ENCODE results near the gene MUS81. TPM values are rescaled to one million over a fixed set of nuclear protein-coding genes. Genes with fewer than 3 reads are reported as not detected.

MUS81 gene
- total and polyA plus RNA-seq, 2 donors (not counting 3 experiments of a cell fraction or from before 2014, with no cell fraction given): 57.9 to 76.9 TPM

- no TSS peak for BruUV-seq (replicated peaks)
- H2AFZ ChIP-seq (ENCODE audit: low read depth, low read length): peak within 1 kb of the TSS; percentile 52
- H3K27me3 ChIP-seq (ENCODE audit: control insufficient read depth in 2 of 2, insufficient read depth in 2 of 2, low read length in 2 of 2): no peaks in the 10 kb centered on the region
- peak within 1 kb of the TSS; percentile 90 for H3K4me2 ChIP-seq (ENCODE audit: insufficient read depth, low read length)
- peaks cover 73% of the 10 kb centered on the region for H3K79me2 ChIP-seq (ENCODE audit: control insufficient read depth, insufficient read depth, low read length)
- peak within 1 kb of the TSS; percentile 27 to 85 (median 85) for H3K4me3 ChIP-seq (replicated peaks in 1 of 3; ENCODE audit: insufficient read depth in 1 of 3, low read depth in 1 of 3, low read length in 3 of 3)
- intact Hi-C loops (cut with micrococcal nuclease): loop anchor here (1.0 to 2.0 kb wide), 3 partner anchors 78 to 205 kb away; partner anchors contain the start of genes AP5B1, BANF1 and EIF1AD
- dilution Hi-C loops (cut with MboI; ENCODE audit: extremely low pct_ligation_motif_present, low sequenced_read_pairs): no loop called here
- POLR2A ChIA-PET: interaction anchor here (0.6 to 5.4 kb wide), 7 partner anchors 9 to 205 kb away, joined by 3 to 67 read pairs (median 5); partner anchors contain the start of genes CCDC85B and FIBP
- peak within 1 kb of the TSS; percentile 83 for H3K9ac ChIP-seq (replicated peaks; ENCODE audit: extremely low read depth, insufficient read depth, low read length)
- CTCF ChIA-PET: interaction anchor here (0.9 to 4.8 kb wide), 6 partner anchors 13 to 78 kb away, joined by 3 to 73 read pairs (median 9); partner anchors contain the start of genes AP5B1, CCDC85B, EFEMP2 and FIBP
- H3K9me1 ChIP-seq (replicated peaks; ENCODE audit: control insufficient read depth, extremely low read depth, insufficient read depth, low read length): no peaks in the 10 kb centered on the region
- peaks cover 9% of the 10 kb centered on the region for H4K20me1 ChIP-seq (replicated peaks; ENCODE audit: control insufficient read depth, extremely low read depth, insufficient read depth, low read length)
- peaks cover 41% of the 10 kb centered on the region for H3K4me1 ChIP-seq (ENCODE audit: control insufficient read depth, extremely low read depth, insufficient read depth, low read length)
- DNase-seq (ENCODE audit: low read depth, low spot score) (peak; percentile 98), FAIRE-seq (peak; percentile 97)
- no peak for TF ChIP-seq EZH2 (IDR thresholded peaks at IDR 0.05; ENCODE audit: borderline replicate concordance, low read depth, low read length, severe bottlenecking)
- peak; percentile 100 for TF ChIP-seq POLR2AphosphoS5 (IDR thresholded peaks at IDR 0.05; ENCODE audit: insufficient read depth, low read depth, low read length)
- TF ChIP-seq POLR2A (IDR thresholded peaks at IDR 0.05; ENCODE audit: low read depth, low read length): peak; percentile 99
- no peak for TF ChIP-seq GATA2 (IDR thresholded peaks at IDR 0.05; ENCODE audit: insufficient read depth, insufficient read length, low read depth, low read length)
- peaks cover 35 to 38% of the 10 kb centered on the region in 2 experiments for H3K36me3 ChIP-seq (ENCODE audit: control insufficient read depth in 2 of 2, extremely low read depth in 1 of 2, insufficient read depth in 2 of 2, low read length in 2 of 2)
- no peaks in the 10 kb centered on the region for H3K9me3 ChIP-seq (replicated peaks; ENCODE audit: control insufficient read depth, insufficient read depth, low read length)
- H3K27ac ChIP-seq (ENCODE audit: insufficient read depth, low read depth, low read length): peak within 1 kb of the TSS; percentile 77
Observed at GRCh38 chr11:65857853-65858680, 2.2 kb upstream of the MUS81 start, which contains the start of gene CFL1. Gene CFL1 (minus strand): TSS chr11:65858180. CDS start chr11:65858099, 81 bp downstream.

GRCh38 chr11:65858681-65859087, 1.5 kb upstream of the MUS81 start:
- H3K9me3 ChIP-seq (replicated peaks; ENCODE audit: control insufficient read depth, insufficient read depth, low read length): no peaks in the 10 kb centered on the region
- ChIA-PET POLR2A (interaction anchor here (0.6 to 5.4 kb wide), 8 partner anchors 9 to 205 kb away, joined by 3 to 67 read pairs (median 4); partner anchors contain the start of genes CCDC85B and FIBP), CTCF (interaction anchor here (0.9 to 4.8 kb wide), 7 partner anchors 13 to 78 kb away, joined by 3 to 73 read pairs (median 12); partner anchors contain the start of genes AP5B1, CCDC85B, EFEMP2 and FIBP)
- peak overlapping the region; percentile 52 for H2AFZ ChIP-seq (ENCODE audit: low read depth, low read length)
- H3K4me3 ChIP-seq (replicated peaks in 1 of 3; ENCODE audit: insufficient read depth in 1 of 3, low read depth in 1 of 3, low read length in 3 of 3): peak overlapping the region; percentile 21 to 63 (median 43)
- H3K79me2 ChIP-seq (ENCODE audit: control insufficient read depth, insufficient read depth, low read length): peaks cover 73% of the 10 kb centered on the region
- peak overlapping the region; percentile 77 for H3K27ac ChIP-seq (ENCODE audit: insufficient read depth, low read depth, low read length)
- dilution Hi-C loops (cut with MboI; ENCODE audit: extremely low pct_ligation_motif_present, low sequenced_read_pairs) (no loop called here), intact Hi-C loops (cut with micrococcal nuclease) (loop anchor here (1.0 to 2.0 kb wide), 4 partner anchors 78 to 206 kb away; partner anchors contain the start of genes AP5B1, BANF1, EIF1AD and SART1)
- H3K9ac ChIP-seq (replicated peaks; ENCODE audit: extremely low read depth, insufficient read depth, low read length): peak overlapping the region; percentile 64
- peak overlapping the region; percentile 78 for H3K4me2 ChIP-seq (ENCODE audit: insufficient read depth, low read length)
- no peaks in the 10 kb centered on the region for H3K27me3 ChIP-seq (ENCODE audit: control insufficient read depth in 2 of 2, insufficient read depth in 2 of 2, low read length in 2 of 2)
- BruUV-seq (replicated peaks): TSS peak; percentile 29
- H4K20me1 ChIP-seq (replicated peaks; ENCODE audit: control insufficient read depth, extremely low read depth, insufficient read depth, low read length): peaks cover 9% of the 10 kb centered on the region
- FAIRE-seq (no peak), DNase-seq (ENCODE audit: low read depth, low spot score) (no peak)
- no peaks in the 10 kb centered on the region for H3K9me1 ChIP-seq (replicated peaks; ENCODE audit: control insufficient read depth, extremely low read depth, insufficient read depth, low read length)
- H3K36me3 ChIP-seq (ENCODE audit: control insufficient read depth in 2 of 2, extremely low read depth in 1 of 2, insufficient read depth in 2 of 2, low read length in 2 of 2): peaks cover 32 to 33% of the 10 kb centered on the region in 2 experiments
- TF ChIP-seq FOS (IDR thresholded peaks at IDR 0.05; ENCODE audit: borderline replicate concordance, insufficient read depth, low read length): no peak
- no peak for TF ChIP-seq MYC (IDR thresholded peaks at IDR 0.05; ENCODE audit: low read depth, low read length)
- no peak for TF ChIP-seq JUN (IDR thresholded peaks at IDR 0.05; ENCODE audit: borderline replicate concordance, insufficient read depth, insufficient read length, low read depth)
- no peak for TF ChIP-seq MAX (IDR thresholded peaks at IDR 0.05; ENCODE audit: insufficient read depth, insufficient read length)
- no peak for TF ChIP-seq GATA2 (IDR thresholded peaks at IDR 0.05; ENCODE audit: insufficient read depth, insufficient read length, low read depth, low read length)
- no peak for TF ChIP-seq POLR2A (IDR thresholded peaks at IDR 0.05; ENCODE audit: low read depth, low read length)
- no peak for TF ChIP-seq EZH2 (IDR thresholded peaks at IDR 0.05; ENCODE audit: borderline replicate concordance, low read depth, low read length, severe bottlenecking)
- TF ChIP-seq POLR2AphosphoS5 (IDR thresholded peaks at IDR 0.05; ENCODE audit: insufficient read depth, low read depth, low read length): no peak
- no peak for TF ChIP-seq CTCF (IDR thresholded peaks at IDR 0.05; ENCODE audit: extremely low read depth in 1 of 2, insufficient read depth in 1 of 2, low read depth in 1 of 2, low read length in 2 of 2)
- peaks cover 41% of the 10 kb centered on the region for H3K4me1 ChIP-seq (ENCODE audit: control insufficient read depth, extremely low read depth, insufficient read depth, low read length)

Measured in endothelial cell of umbilical vein (primary cell).